GM19023 (cell line): ENCODE results near the gene KRT12.

Experiments
- ATAC-seq: cut with Tn5 transposase; IDR thresholded peaks from one replicate; pipeline ENCODE4 v1.9.1; 2021; ENCODE audit warnings: mild to moderate bottlenecking, moderate library complexity; ENCODE audit not compliant: unreplicated experiment

The KRT12 gene

DNA sequence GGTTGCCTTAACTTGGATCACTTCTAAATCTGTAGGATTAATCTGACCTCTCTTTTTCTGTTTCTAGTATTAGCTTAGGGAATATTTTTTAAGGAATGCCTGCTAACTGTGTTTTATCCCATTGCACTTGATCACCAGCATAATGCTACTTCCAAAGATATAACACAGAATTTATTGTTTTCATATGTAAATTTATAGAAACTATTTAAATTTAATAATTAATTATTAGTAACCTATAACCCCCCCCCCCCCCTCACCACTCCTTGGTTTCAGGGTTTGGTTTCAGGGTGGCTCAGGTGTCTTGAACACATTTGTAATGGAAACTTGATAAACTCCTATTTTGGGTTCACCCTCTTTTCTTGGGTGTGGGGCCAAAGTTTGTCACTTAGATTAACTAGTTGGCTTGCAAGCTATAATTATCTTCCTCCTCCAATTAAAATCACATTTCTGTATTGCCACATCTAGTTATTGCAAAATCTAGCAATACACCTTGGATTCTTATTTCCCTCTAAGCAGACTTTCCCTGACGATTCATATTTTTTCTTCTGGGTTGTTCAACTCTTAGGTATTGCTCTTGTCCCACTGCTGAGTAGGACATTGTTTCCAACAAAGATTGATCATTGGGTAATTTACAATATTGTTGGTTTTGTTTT lies 18.3 kb downstream of the KRT12 start:
- ATAC-seq: no peak

DNA sequence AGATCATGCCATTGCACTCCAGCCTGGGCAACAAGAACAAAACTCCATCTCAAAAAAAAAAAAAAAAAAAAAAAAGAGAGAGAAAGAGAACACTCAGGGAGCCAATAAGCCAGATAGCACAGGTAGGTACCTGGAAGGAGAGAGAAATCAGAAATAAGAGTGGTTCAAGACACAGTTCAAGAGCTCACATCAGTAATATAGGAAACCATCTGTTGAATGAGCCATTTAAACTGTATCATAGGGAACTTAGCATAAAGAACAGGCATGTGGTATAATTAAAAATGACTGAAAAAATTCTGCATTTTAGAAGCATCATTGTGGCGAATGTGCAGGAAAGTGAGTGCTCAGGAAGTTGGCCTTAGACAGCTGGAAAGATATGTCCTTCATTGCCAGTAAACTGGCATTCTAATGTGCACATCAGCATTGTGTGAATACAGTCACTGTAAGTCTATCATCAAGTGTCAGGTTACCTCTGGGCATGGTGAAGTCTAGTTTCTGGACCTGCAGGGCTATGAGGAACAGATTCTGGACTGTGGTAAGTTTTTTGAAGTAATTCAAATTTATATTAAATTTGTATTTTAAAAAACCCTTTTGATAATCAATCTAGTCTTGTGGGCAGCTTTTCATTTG lies 20.4 kb downstream of the KRT12 start:
- no peak for ATAC-seq

DNA sequence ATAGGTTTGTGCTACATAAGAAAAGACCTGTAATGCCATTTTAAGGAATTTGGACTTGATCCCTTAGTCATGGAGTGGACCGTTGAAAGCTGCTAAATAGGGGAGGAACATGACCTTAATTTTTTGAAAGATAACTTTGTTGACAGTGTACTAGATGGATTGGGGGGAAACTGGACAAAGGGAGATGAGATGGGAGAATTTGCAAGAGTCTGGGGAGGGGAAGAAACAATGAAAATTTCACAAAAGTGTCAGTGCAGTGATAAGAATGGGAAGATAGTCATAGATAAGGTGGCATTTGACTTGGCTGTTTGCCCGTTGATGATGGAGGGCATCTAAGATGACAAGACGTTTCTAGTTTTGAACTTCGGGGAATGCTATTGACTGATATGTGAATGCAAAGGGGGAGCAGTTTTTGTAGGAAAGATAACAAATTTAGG lies 22.3 kb downstream of the KRT12 start:
- ATAC-seq: no peak

DNA sequence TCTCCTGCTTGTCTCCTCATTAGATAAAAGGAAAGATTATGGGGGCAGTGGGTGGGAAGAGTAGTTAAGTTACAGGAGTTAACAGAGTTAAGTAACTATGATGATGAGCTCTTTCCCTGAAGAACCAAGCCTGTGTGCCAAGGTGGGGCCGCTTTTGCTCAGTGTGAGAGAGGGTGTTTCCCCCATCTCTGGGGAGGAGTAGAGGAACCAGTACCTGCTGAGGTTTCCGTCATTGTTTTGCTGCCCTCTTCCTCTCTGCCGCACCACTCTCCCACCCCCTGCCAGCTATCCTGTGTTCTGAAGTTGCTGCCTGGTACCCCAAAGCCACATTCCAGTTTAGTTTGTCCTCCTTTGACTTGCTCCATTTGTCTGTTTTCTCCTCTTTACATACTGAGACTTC lies 23.8 kb downstream of the KRT12 start:
- ATAC-seq: no peak

GRCh38 chr17:40841246-40841645 lies 25.8 kb downstream of the KRT12 start:
- ATAC-seq: no peak

DNA sequence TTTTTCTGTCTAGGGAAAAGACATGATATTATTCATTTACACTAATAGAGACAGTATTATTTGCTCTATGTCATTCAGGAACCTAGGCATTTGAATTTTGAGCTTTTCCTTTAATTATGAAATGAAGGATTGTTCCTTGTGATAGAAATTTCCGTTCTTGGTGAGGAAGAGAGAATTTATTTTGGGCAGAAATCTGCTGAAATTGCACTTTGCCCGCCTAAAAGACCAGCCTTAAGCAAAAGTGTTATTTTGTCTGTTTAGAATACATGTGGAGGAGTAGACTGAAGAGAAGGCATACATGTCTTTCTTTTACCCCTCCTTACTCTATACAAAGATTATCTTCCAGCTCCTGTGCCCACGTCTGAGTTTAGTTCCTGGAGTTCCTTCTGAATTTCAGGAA lies 27.8 kb downstream of the KRT12 start:
- no peak for ATAC-seq

- ATAC-seq: no peak
Observed at GRCh38 chr17:40836020-40836419, 31.0 kb downstream of the KRT12 start.

DNA sequence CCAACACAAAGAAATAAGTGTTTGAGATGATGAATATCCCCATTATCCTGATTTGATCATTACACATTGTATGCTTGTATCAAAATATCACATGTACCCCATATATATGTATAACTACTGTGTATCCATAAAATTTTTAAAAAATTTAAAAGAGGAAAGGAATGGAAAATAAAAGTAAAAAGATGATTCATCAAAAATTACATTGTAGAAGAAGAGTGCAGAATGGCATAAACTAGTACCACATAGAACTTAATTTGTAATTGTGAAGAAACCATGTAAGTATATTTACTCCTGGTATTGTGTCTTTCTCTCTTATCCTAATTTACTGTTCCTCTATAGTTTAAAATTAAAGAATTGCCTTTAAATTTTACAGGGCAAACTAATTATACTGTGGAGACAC lies 33.1 kb downstream of the KRT12 start:
- no peak for ATAC-seq

DNA sequence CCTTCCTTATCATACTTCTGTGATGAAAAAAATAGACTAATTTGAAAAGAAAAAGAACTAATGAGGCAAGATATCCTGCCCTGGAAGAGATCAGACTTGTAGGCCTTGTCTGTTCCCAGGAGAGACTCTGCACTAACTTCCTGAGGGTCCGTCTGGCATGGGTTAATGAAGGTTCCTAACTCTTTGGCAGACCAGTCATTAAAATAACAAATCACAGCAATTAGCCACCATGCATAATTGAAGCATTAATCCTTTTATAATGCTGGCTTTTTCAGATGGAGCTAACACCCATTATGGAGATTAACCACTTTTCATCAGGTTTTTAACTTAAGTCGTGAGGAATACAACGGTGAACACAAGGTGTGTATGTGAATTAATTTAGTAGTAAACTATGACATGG lies 34.2 kb downstream of the KRT12 start:
- ATAC-seq: no peak

GRCh38 chr17:40830085-40830776 lies 36.8 kb downstream of the KRT12 start:
- no peak for ATAC-seq

DNA sequence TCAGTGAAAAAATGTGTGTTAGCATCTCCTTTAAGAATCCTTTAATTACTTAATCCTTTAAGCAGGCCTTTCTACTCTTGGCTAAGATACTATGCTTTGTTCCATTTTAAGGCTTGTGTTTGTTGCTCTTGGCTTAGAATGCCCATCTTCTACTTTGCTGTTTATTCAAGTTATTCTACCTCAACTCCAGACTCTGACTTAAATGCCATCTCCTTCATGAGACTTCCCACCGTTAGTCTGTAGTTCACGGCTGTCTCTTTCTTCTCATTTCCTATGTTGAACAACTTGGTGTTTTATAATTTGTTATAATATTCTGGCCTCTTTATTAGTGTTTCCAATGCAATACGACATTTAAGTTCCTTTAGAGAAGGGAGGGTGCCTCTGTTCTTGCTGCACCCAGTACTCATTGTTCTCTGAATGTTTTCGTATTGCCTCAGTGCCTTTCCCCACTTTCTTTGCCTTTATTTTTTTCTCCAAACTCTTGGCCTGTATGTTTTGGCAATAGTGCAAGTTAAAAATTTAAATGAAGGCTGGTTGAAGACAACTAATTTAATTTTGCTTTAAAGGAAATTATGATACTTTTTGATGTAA lies 38.5 kb downstream of the KRT12 start:
- ATAC-seq: no peak

- ATAC-seq: no peak
Observed at GRCh38 chr17:40827746-40828453, 39.1 kb downstream of the KRT12 start.

DNA sequence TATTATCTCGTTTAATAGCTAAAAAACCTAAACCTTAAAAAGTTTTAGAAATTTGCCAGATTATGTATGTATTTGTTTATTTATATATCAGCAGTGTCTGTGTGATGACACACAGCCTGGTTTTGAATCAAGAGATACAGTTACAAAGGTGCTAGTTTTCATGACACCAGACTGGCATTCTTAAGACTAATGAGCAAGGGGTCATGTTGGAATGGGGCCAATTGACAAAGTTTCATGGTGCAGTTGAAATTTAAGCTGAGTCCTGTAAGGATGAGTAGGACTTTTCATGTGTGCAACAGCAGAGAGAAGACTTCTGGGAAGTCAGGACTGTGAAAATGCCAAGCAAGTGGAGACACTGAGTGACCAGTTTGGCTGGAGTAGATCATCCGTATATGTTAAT lies 41.4 kb downstream of the KRT12 start:
- ATAC-seq: no peak

GRCh38 chr17:40824015-40824832 lies 42.8 kb downstream of the KRT12 start:
- ATAC-seq: no peak

DNA sequence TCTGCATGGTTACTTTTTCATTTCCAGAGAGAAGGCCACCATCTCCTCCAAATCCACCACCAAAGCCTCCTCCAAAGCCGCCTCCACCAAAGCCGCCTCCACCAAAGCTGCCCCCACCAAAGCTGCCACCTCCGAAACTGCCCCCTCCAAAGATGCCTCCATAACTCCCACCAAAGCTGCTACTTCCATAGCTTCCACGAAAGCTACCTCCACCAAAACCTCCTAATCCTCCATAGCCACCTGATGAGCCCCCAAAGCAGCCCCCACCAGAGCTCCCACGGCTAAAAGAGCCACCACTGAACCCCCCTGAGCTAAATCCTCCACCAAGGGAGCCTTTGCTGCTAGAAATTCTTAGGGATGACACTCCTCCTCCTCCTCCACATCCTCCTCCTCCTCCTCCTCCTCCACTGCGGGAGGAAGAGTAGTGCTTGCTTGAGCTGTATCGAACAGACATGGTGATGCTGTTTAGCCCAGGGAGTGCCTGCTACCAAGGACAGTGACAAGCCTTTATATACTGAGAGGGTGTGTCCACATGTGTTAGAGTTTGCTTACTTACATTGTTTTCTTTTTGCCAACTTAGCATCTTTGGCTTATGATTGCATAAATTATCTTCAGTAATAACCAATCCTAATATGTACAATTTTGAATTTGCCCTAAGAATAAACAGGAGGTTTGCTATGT lies 44.8 kb downstream of the KRT12 start, which contains the start of gene KRT10:
Gene KRT10, minus strand, starts transcription at position 483 of the 681 bp plus-strand sequence. Its CDS starts 29 bp downstream, at position 454.
- no peak for ATAC-seq

- no peak for ATAC-seq
Observed at GRCh38 chr17:40821536-40821935, 45.5 kb downstream of the KRT12 start.

GRCh38 chr17:40820228-40820838 lies 46.7 kb downstream of the KRT12 start:
- ATAC-seq: no peak

- no peak for ATAC-seq
Observed at GRCh38 chr17:40819528-40820125, 47.4 kb downstream of the KRT12 start.
